Left ventricle myocardium inferior (tissue), 1 donor: ENCODE measurements around the gene SPNS3. TPM values are rescaled to one million over a fixed set of nuclear protein-coding genes. Genes with fewer than 3 reads are reported as not detected.

Experiments used
- DNase-seq: peaks from one replicate; pipeline ENCODE4 v3.0.0-alpha.2; 2020
- H3K27ac ChIP-seq: fragments of 200-600 bp; replicated peaks from 2 replicates; pipeline ENCODE4 v1.8.0; 2021
- H3K27me3 ChIP-seq: fragments of 200-600 bp; 2 replicates; pipeline ENCODE4 v1.8.0; 2021; ENCODE audit warnings: low read depth
- H3K36me3 ChIP-seq: fragments of 200-600 bp; 2 replicates; pipeline ENCODE4 v1.8.0; 2021
- H3K4me1 ChIP-seq: fragments of 200-600 bp; 2 replicates; pipeline ENCODE4 v1.8.0; 2021
- H3K4me3 ChIP-seq: fragments of 200-600 bp; 2 replicates; pipeline ENCODE4 v1.8.0; 2021; ENCODE audit warnings: mild to moderate bottlenecking, moderate library complexity
- H3K9me3 ChIP-seq: fragments of 200-600 bp; replicated peaks from 2 replicates; pipeline ENCODE4 v1.8.0; 2021
- CTCF ChIP-seq: fragments of 200-600 bp; IDR thresholded peaks from 2 replicates; pipeline ENCODE4 v1.8.0; 2021; ENCODE audit warnings: antibody characterized with exemption, mild to moderate bottlenecking, borderline replicate concordance
- intact Hi-C: fragments of 100-400 bp; cut with micrococcal nuclease; formaldehyde crosslinking; loops from one replicate; pipeline ENCODE4 v1.11.0; 2022
- total RNA-seq: library from RNA; stranded (reverse); fragmentation: NEBNext Ultra II Directional; extraction: Animal tissue kit (Norgen Biotek cat#: 25700); gene quantifications from one replicate; pipeline ENCODE4 v1.2.1, GENCODE V29; 2021
- donor health status: DM: no; HTN: yes; CAD: no; lungs with severe emphysema.

The SPNS3 gene
- total RNA-seq, 1 donor from 2014 or later: 1.7 TPM

GRCh38 chr17:4406386-4406785, 27.4 kb upstream of the SPNS3 start:
- H3K4me3 ChIP-seq: no peak overlapping the region
- H3K36me3 ChIP-seq: no peaks in the 10 kb centered on the region
- H3K4me1 ChIP-seq: no peaks in the 10 kb centered on the region
- no peak for TF ChIP-seq CTCF
- H3K27ac ChIP-seq: no peak overlapping the region
- intact Hi-C loops: no loop called here
- H3K9me3 ChIP-seq: no peaks in the 10 kb centered on the region
- DNase-seq: no peak
- no peaks in the 10 kb centered on the region for H3K27me3 ChIP-seq

- no peak for DNase-seq
- Histone ChIP-seq H3K36me3 (no peaks in the 10 kb centered on the region), H3K4me3 (no peak overlapping the region), H3K27ac (no peak overlapping the region), H3K4me1 (no peaks in the 10 kb centered on the region), H3K9me3 (no peaks in the 10 kb centered on the region), H3K27me3 (no peaks in the 10 kb centered on the region)
- intact Hi-C loops: no loop called here
- no peak for TF ChIP-seq CTCF
These were observed 26.5 kb upstream of the SPNS3 start for GRCh38 chr17:4407216-4407615.

GRCh38 chr17:4407851-4408250, 25.9 kb upstream of the SPNS3 start:
- Histone ChIP-seq H3K4me1 (peaks cover 2% of the 10 kb centered on the region), H3K27me3 (no peaks in the 10 kb centered on the region), H3K9me3 (no peaks in the 10 kb centered on the region), H3K27ac (no peak overlapping the region), H3K4me3 (no peak overlapping the region), H3K36me3 (no peaks in the 10 kb centered on the region)
- no peak for TF ChIP-seq CTCF
- intact Hi-C loops: no loop called here
- DNase-seq: no peak

DNA sequence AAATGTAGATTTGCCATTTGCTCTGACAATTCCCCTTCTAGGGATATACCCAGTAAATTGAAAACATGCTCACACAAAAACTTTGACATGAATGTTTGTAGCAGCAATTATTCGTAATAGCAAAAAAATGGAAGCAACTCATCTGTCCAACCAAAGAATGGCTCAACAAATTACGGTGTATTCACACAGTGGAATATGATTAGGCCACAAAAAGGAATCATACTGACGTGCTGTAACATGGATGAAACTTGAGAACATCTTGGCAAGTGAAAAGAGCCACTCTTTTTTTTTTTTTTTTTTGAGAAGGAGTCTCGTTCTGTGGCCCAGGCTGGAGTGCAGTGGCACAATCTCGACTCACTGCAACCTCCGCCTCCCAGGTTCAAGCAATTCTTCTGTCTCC, 24.1 kb upstream of the SPNS3 start:
- H3K9me3 ChIP-seq: no peaks in the 10 kb centered on the region
- H3K27me3 ChIP-seq: no peaks in the 10 kb centered on the region
- TF ChIP-seq CTCF: no peak
- H3K36me3 ChIP-seq: no peaks in the 10 kb centered on the region
- intact Hi-C loops: loop anchor here (5.0 kb wide), 1 partner anchor 192 kb away; no protein-coding TSS in a partner anchor
- no peak for DNase-seq
- no peak overlapping the region for H3K4me3 ChIP-seq
- peaks cover 6% of the 10 kb centered on the region for H3K4me1 ChIP-seq
- H3K27ac ChIP-seq: no peak overlapping the region

GRCh38 chr17:4411201-4411600, 22.5 kb upstream of the SPNS3 start:
- intact Hi-C loops: loop anchor here (5.0 kb wide), 1 partner anchor 194 kb away; no protein-coding TSS in a partner anchor
- no peaks in the 10 kb centered on the region for H3K9me3 ChIP-seq
- no peaks in the 10 kb centered on the region for H3K36me3 ChIP-seq
- no peak overlapping the region for H3K27ac ChIP-seq
- no peak for DNase-seq
- H3K4me1 ChIP-seq: peaks cover 6% of the 10 kb centered on the region
- H3K4me3 ChIP-seq: no peak overlapping the region
- H3K27me3 ChIP-seq: no peaks in the 10 kb centered on the region
- no peak for TF ChIP-seq CTCF
